Cardiac muscle cell (in vitro differentiated cells and primary cell): ENCODE results near the gene POPDC3. TPM values are rescaled to one million over a fixed set of nuclear protein-coding genes. Genes with fewer than 3 reads are reported as not detected.
A peak's percentile ranks its signal among the peaks of the same experiment; 100 is the strongest.
"Not testable (repeated sequence)": the region's sequence is repeated elsewhere in the genome, so short reads cannot be mapped to it uniquely, and the experiment has no call there.

Experiments used
- DNase-seq, 2 donors: peaks; one replicate each; pipeline versions ENCODE4 v3.0.0 to v3.0.0-alpha.2; 2010 to 2017; ENCODE audit warnings: low read depth in 1 of 2, low spot score in 1 of 2
- H3K27ac ChIP-seq: fragments of 200-600 bp; sonication (generic); 2 replicates; pipeline ENCODE4 v1.5.1; 2016
- H3K27me3 ChIP-seq: fragments of 200-600 bp; sonication (generic); 2 replicates; pipeline ENCODE4 v1.6.0; 2016; ENCODE audit warnings: control low read depth
- H3K36me3 ChIP-seq: fragments of 200-600 bp; sonication (generic); 2 replicates; pipeline ENCODE4 v1.5.1; 2016; ENCODE audit warnings: control low read depth
- H3K4me1 ChIP-seq: fragments of 200-600 bp; sonication (generic); 2 replicates; pipeline ENCODE4 v1.8.1; 2017; ENCODE audit warnings: low read depth, mild to moderate bottlenecking, mixed run types
- H3K4me3 ChIP-seq: fragments of 200-600 bp; sonication (generic); 2 replicates; pipeline ENCODE4 v1.5.1; 2016; ENCODE audit warnings: mild to moderate bottlenecking
- H3K9me3 ChIP-seq: fragments of 200-600 bp; sonication (generic); 2 replicates; pipeline ENCODE4 v1.5.1; 2017; ENCODE audit warnings: low read depth, mild to moderate bottlenecking, control low read depth
- CTCF ChIP-seq: IDR thresholded peaks from 2 replicates; pipeline ENCODE4 v1.5.1; 2012; ENCODE audit warnings: low read depth, mild to moderate bottlenecking, low read length
- polyA plus RNA-seq: library from polyadenylated mRNA; unstranded; fragments of >200 nt; fragmentation: Nextera tagmentation; extraction: Ambion mirVana; gene quantifications from 2 replicates; pipeline ENCODE4 v1.2.1, GENCODE V29; 2016
- total RNA-seq: library from RNA; depleted of rRNA; stranded (reverse); fragments of >200 nt; gene quantifications from 2 replicates; pipeline ENCODE4 v1.2.3, GENCODE V29; 2016

Gene POPDC3
- total and polyA plus RNA-seq, 2 experiments from 2014 or later: 49.4 to 80.0 TPM

GRCh38 chr6:105178110-105178509, 1.7 kb downstream of the POPDC3 start:
- DNase-seq: peak in 1 of 2 donors; percentile 68
- TF ChIP-seq CTCF: no peak
- H3K9me3 ChIP-seq: no peaks in the 10 kb centered on the region
- no peaks in the 10 kb centered on the region for H3K27me3 ChIP-seq
- H3K4me1 ChIP-seq: peaks cover 42% of the 10 kb centered on the region
- H3K4me3 ChIP-seq: peak overlapping the region; percentile 70
- peak overlapping the region; percentile 99 for H3K27ac ChIP-seq
- no peaks in the 10 kb centered on the region for H3K36me3 ChIP-seq

- Histone ChIP-seq H3K36me3 (no peaks in the 10 kb centered on the region), H3K4me3 (peak overlapping the region; percentile 70), H3K9me3 (no peaks in the 10 kb centered on the region), H3K4me1 (peaks cover 37% of the 10 kb centered on the region), H3K27ac (peak overlapping the region; percentile 99), H3K27me3 (no peaks in the 10 kb centered on the region)
- no peak for TF ChIP-seq CTCF
- DNase-seq: no peak
Observed at GRCh38 chr6:105177556-105177955, 2.3 kb downstream of the POPDC3 start.

GRCh38 chr6:105174512-105174911, 5.3 kb downstream of the POPDC3 start:
- H3K9me3 ChIP-seq: no peaks in the 10 kb centered on the region
- no peak for TF ChIP-seq CTCF
- H3K4me1 ChIP-seq: peaks cover 22% of the 10 kb centered on the region
- no peak overlapping the region for H3K4me3 ChIP-seq
- no peak overlapping the region for H3K27ac ChIP-seq
- no peaks in the 10 kb centered on the region for H3K36me3 ChIP-seq
- no peak for DNase-seq
- H3K27me3 ChIP-seq: no peaks in the 10 kb centered on the region

- not testable (repeated sequence) for H3K4me3 ChIP-seq, DNase-seq, H3K36me3 ChIP-seq, H3K27ac ChIP-seq, H3K27me3 ChIP-seq, H3K9me3 ChIP-seq
- H3K4me1 ChIP-seq: peaks cover 25% of the 10 kb centered on the region
Observed at GRCh38 chr6:105172515-105172914, 7.3 kb downstream of the POPDC3 start.

GRCh38 chr6:105170059-105170458, 9.8 kb downstream of the POPDC3 start:
- no peaks in the 10 kb centered on the region for H3K9me3 ChIP-seq
- TF ChIP-seq CTCF: no peak
- H3K4me3 ChIP-seq: no peak overlapping the region
- H3K36me3 ChIP-seq: no peaks in the 10 kb centered on the region
- peak overlapping the region; percentile 4 for H3K27ac ChIP-seq
- DNase-seq: no peak
- no peaks in the 10 kb centered on the region for H3K27me3 ChIP-seq
- H3K4me1 ChIP-seq: peaks cover 21% of the 10 kb centered on the region

- Histone ChIP-seq H3K4me3 (no peak overlapping the region), H3K27me3 (no peaks in the 10 kb centered on the region), H3K27ac (no peak overlapping the region), H3K4me1 (peaks cover 41% of the 10 kb centered on the region), H3K9me3 (no peaks in the 10 kb centered on the region), H3K36me3 (no peaks in the 10 kb centered on the region)
- TF ChIP-seq CTCF: no peak
- no peak for DNase-seq
Observed at GRCh38 chr6:105167914-105168313, 11.9 kb downstream of the POPDC3 start.
